ENCODE measurements around the gene QKI. TPM values are rescaled to one million over a fixed set of nuclear protein-coding genes. Genes with fewer than 3 reads are reported as not detected.
A peak's percentile ranks its signal among the peaks of the same experiment; 100 is the strongest.

Gene QKI
- polyA plus RNA-seq, 1 donor (not counting 4 experiments of a cell fraction or from before 2014, with no cell fraction given), result 53.3 TPM

GRCh38 chr6:163409712-163410111 lies 4.8 kb upstream of the QKI start:
- no peak for DNase-seq (ENCODE audit: low read depth, low spot score)
- Histone ChIP-seq H3K9me1 (ENCODE audit: control insufficient read depth, extremely low read depth, insufficient read depth, low read length) (no peaks in the 10 kb centered on the region), H3K4me3 (ENCODE audit: control insufficient read depth in 2 of 3, extremely low read depth in 1 of 3, insufficient read depth in 2 of 3, low read depth in 1 of 3, low read length in 3 of 3) (no peak overlapping the region), H3K36me3 (ENCODE audit: control insufficient read depth in 2 of 2, extremely low read depth in 1 of 2, insufficient read depth in 2 of 2, low read length in 2 of 2) (no peaks in the 10 kb centered on the region), H3K79me2 (ENCODE audit: control insufficient read depth, insufficient read depth, low read length) (no peaks in the 10 kb centered on the region), H3K27me3 (ENCODE audit: control insufficient read depth, extremely low read depth, insufficient read depth, low read length) (no peaks in the 10 kb centered on the region), H3K9me3 (ENCODE audit: control insufficient read depth, low read depth, low read length) (no peaks in the 10 kb centered on the region), H3K27ac (ENCODE audit: control insufficient read depth, insufficient read depth, low read length) (no peak overlapping the region), H4K20me1 (ENCODE audit: control insufficient read depth, extremely low read depth, insufficient read depth, low read length) (no peaks in the 10 kb centered on the region), H2AFZ (ENCODE audit: control insufficient read depth, low read length) (no peak overlapping the region), H3K4me1 (ENCODE audit: control insufficient read depth, extremely low read depth, insufficient read depth, low read length) (peaks cover 3% of the 10 kb centered on the region), H3K4me2 (ENCODE audit: control insufficient read depth, extremely low read depth, insufficient read depth, low read depth, low read length) (no peak overlapping the region), H3K9ac (ENCODE audit: control insufficient read depth, extremely low read depth, insufficient read depth, low read length) (no peak overlapping the region)
- dilution Hi-C loops (cut with MboI; ENCODE audit: extremely low pct_ligation_motif_present, low sequenced_read_pairs), result no loop called here
- TF ChIP-seq, protein P1, sequence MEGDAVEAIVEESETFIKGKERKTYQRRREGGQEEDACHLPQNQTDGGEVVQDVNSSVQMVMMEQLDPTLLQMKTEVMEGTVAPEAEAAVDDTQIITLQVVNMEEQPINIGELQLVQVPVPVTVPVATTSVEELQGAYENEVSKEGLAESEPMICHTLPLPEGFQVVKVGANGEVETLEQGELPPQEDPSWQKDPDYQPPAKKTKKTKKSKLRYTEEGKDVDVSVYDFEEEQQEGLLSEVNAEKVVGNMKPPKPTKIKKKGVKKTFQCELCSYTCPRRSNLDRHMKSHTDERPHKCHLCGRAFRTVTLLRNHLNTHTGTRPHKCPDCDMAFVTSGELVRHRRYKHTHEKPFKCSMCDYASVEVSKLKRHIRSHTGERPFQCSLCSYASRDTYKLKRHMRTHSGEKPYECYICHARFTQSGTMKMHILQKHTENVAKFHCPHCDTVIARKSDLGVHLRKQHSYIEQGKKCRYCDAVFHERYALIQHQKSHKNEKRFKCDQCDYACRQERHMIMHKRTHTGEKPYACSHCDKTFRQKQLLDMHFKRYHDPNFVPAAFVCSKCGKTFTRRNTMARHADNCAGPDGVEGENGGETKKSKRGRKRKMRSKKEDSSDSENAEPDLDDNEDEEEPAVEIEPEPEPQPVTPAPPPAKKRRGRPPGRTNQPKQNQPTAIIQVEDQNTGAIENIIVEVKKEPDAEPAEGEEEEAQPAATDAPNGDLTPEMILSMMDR (optimal IDR thresholded peaks at IDR 0.05 in 1 of 3, IDR thresholded peaks at IDR 0.05 in 1 of 3, conservative IDR thresholded peaks at IDR 0.05 in 1 of 3; ENCODE audit: extremely low read depth in 1 of 3, insufficient read depth in 2 of 3, low read length in 3 of 3), result no peak
- no peak for TF ChIP-seq EZH2 (IDR thresholded peaks at IDR 0.05; ENCODE audit: low read length)
- no peak for FAIRE-seq

- FAIRE-seq, result no peak
- peak overlapping the region; percentile 96 for H3K4me2 ChIP-seq (ENCODE audit: control insufficient read depth, extremely low read depth, insufficient read depth, low read depth, low read length)
- peak overlapping the region; percentile 81 for H3K27ac ChIP-seq (ENCODE audit: control insufficient read depth, insufficient read depth, low read length)
These were observed 2.2 kb upstream of the QKI start for GRCh38 chr6:163412341-163412740.

More at GRCh38 chr6:163412341-163412740, 2.2 kb upstream of the QKI start:
- Histone ChIP-seq H2AFZ (ENCODE audit: control insufficient read depth, low read length) (peak overlapping the region; percentile 87), H3K27me3 (ENCODE audit: control insufficient read depth, extremely low read depth, insufficient read depth, low read length) (no peaks in the 10 kb centered on the region), H3K4me3 (ENCODE audit: control insufficient read depth in 2 of 3, extremely low read depth in 1 of 3, insufficient read depth in 2 of 3, low read depth in 1 of 3, low read length in 3 of 3) (peak overlapping the region; percentile 57 to 87 (median 72)), H3K36me3 (ENCODE audit: control insufficient read depth in 2 of 2, extremely low read depth in 1 of 2, insufficient read depth in 2 of 2, low read length in 2 of 2) (no peaks in the 10 kb centered on the region), H3K9me3 (ENCODE audit: control insufficient read depth, low read depth, low read length) (no peaks in the 10 kb centered on the region), H3K9me1 (ENCODE audit: control insufficient read depth, extremely low read depth, insufficient read depth, low read length) (no peaks in the 10 kb centered on the region), H3K79me2 (ENCODE audit: control insufficient read depth, insufficient read depth, low read length) (peaks cover 21% of the 10 kb centered on the region), H4K20me1 (ENCODE audit: control insufficient read depth, extremely low read depth, insufficient read depth, low read length) (no peaks in the 10 kb centered on the region), H3K9ac (ENCODE audit: control insufficient read depth, extremely low read depth, insufficient read depth, low read length) (peak overlapping the region; percentile 94), H3K4me1 (ENCODE audit: control insufficient read depth, extremely low read depth, insufficient read depth, low read length) (peaks cover 3% of the 10 kb centered on the region)
- TF ChIP-seq, protein P1 (optimal IDR thresholded peaks at IDR 0.05 in 1 of 3, IDR thresholded peaks at IDR 0.05 in 1 of 3, conservative IDR thresholded peaks at IDR 0.05 in 1 of 3; ENCODE audit: extremely low read depth in 1 of 3, insufficient read depth in 2 of 3, low read length in 3 of 3), result no peak
- TF ChIP-seq EZH2 (IDR thresholded peaks at IDR 0.05; ENCODE audit: low read length), result no peak
- no peak for DNase-seq (ENCODE audit: low read depth, low spot score)
- dilution Hi-C loops (cut with MboI; ENCODE audit: extremely low pct_ligation_motif_present, low sequenced_read_pairs), result no loop called here

Data from keratinocyte (primary cell).